Psoas muscle (tissue), 8 donors: ENCODE data around the gene SPECC1. TPM values are rescaled to one million over a fixed set of nuclear protein-coding genes. Genes with fewer than 3 reads are reported as not detected.

ENCODE experiments used
- ATAC-seq, 4 donors: fragments of 200-7000 bp; cut with Tn5 transposase; one replicate each; pipeline ENCODE4 v1.9.1; 2020; ENCODE audit warnings: moderate library complexity in 3 of 4, mild to moderate bottlenecking in 2 of 4
- DNase-seq, 2 donors: peaks; one replicate each; pipeline ENCODE4 v3.0.0-alpha.2; 2020
- H3K27ac ChIP-seq: fragments of 200-600 bp; one replicate; pipeline ENCODE4 v1.8.0; 2022
- H3K27me3 ChIP-seq, 3 donors: fragments of 200-600 bp in 1 of 3; one replicate each; pipeline versions ENCODE4 v1.6.1 to v1.8.0; 2013 to 2022; ENCODE audit warnings: low read length in 2 of 3, mild to moderate bottlenecking in 2 of 3, moderate library complexity in 1 of 3; ENCODE audit not compliant: insufficient read depth in 3 of 3
- H3K36me3 ChIP-seq, 2 donors: fragments of 200-600 bp in 1 of 2; one replicate each; pipeline versions ENCODE4 v1.6.1 to v1.8.0; 2013 to 2022; ENCODE audit warnings: low read depth in 1 of 2, mild to moderate bottlenecking in 1 of 2, moderate library complexity in 1 of 2; ENCODE audit not compliant: insufficient read depth in 1 of 2
- H3K4me1 ChIP-seq: fragments of 200-600 bp; one replicate; pipeline ENCODE4 v1.8.0; 2022
- H3K4me3 ChIP-seq: fragments of 200-600 bp; one replicate; pipeline ENCODE4 v1.8.0; 2022; ENCODE audit warnings: mild to moderate bottlenecking
- H3K9me3 ChIP-seq: fragments of 200-600 bp; one replicate; pipeline ENCODE4 v1.8.0; 2022
- WGBS, 3 donors: extraction: QIAGEN DNeasy Blood & Tissue Kit; methylation state at CpG; one replicate each; pipeline versions ENCODE4 v1.1.6 to v1.1.7; 2013; 5-methylcytosine and 5-hydroxymethylcytosine counted together
- intact Hi-C, 2 donors: fragments of 100-400 bp; cut with DNase I; formaldehyde crosslinking; loops; one replicate each; pipeline versions ENCODE4 v1.11.0 to v1.14.2; 2022
- polyA plus RNA-seq, 3 donors: library from polyadenylated mRNA; stranded (reverse); fragments of 200-250 nt; gene quantifications; one replicate each; pipeline ENCODE4 v1.2.3, GENCODE V29; 2013
- total RNA-seq, 4 donors: library from RNA; stranded (reverse); fragmentation: NEBNext Ultra II Directional in 2 of 4; extraction: Animal tissue kit (Norgen Biotek cat#: 25700) in 2 of 4; gene quantifications; one replicate each; pipeline versions ENCODE4 v1.2.1 to v1.2.4, GENCODE V29; 2021 to 2023
- TF ChIP-seq, protein P1 (sequence below): fragments of 200-600 bp; IDR thresholded peaks from one replicate; pipeline ENCODE4 v1.8.0; 2022; ENCODE audit warnings: antibody characterized with exemption
- donor health status: healthy with polysubstance abuse.
- donor health status: DM: no; HTN: no; CAD: no; lungs with moderate emphysema.
- donor health status: Bipolar disorder and iron deficiency.
- donor health status: healthy.
- donor health status: DM: yes; HTN: yes; CAD: no.
- donor health status: DM: no; HTN: no; CAD: no.
- donor health status: DM: no; HTN: no; CAD: no.
- donor health status: DM: yes; HTN: yes; CAD: no.

The SPECC1 gene
- total and polyA plus RNA-seq, 7 donors = 2.0 to 11.3 (median 4.7) TPM

DNA sequence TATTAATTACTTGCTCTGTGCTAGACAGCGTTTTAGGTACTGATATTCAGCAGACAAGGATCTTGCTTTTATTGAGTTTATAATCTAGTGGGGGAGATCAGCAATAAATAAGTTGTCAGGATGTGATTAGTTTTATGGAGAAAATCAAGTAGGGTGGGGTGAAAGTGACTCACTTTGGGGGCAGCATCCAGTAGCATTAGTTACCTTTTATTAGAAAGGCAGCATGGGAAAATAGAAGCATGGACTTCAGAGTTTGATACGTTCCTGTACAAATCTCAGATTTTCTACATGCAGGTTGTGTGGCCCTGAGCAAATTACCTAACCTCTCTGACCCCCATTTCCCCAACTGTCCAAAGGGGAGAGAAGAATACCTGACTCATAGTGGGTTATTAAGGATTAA is 42.5 kb downstream of the SPECC1 start:
- ATAC-seq (no peak), DNase-seq (no peak)
- intact Hi-C loops = no loop called here
- no peaks in the 10 kb centered on the region for H3K27me3 ChIP-seq
- no peaks in the 10 kb centered on the region for H3K36me3 ChIP-seq
- no peak overlapping the region for H3K27ac ChIP-seq
- 82 to 89% (median 87%) methylated on average over 2 of the region's 2 CpGs for WGBS, 3 donors
- no peak overlapping the region for H3K4me3 ChIP-seq
- no peaks in the 10 kb centered on the region for H3K9me3 ChIP-seq
- H3K4me1 ChIP-seq = no peaks in the 10 kb centered on the region
- TF ChIP-seq, protein P1, sequence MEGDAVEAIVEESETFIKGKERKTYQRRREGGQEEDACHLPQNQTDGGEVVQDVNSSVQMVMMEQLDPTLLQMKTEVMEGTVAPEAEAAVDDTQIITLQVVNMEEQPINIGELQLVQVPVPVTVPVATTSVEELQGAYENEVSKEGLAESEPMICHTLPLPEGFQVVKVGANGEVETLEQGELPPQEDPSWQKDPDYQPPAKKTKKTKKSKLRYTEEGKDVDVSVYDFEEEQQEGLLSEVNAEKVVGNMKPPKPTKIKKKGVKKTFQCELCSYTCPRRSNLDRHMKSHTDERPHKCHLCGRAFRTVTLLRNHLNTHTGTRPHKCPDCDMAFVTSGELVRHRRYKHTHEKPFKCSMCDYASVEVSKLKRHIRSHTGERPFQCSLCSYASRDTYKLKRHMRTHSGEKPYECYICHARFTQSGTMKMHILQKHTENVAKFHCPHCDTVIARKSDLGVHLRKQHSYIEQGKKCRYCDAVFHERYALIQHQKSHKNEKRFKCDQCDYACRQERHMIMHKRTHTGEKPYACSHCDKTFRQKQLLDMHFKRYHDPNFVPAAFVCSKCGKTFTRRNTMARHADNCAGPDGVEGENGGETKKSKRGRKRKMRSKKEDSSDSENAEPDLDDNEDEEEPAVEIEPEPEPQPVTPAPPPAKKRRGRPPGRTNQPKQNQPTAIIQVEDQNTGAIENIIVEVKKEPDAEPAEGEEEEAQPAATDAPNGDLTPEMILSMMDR = no peak

DNA sequence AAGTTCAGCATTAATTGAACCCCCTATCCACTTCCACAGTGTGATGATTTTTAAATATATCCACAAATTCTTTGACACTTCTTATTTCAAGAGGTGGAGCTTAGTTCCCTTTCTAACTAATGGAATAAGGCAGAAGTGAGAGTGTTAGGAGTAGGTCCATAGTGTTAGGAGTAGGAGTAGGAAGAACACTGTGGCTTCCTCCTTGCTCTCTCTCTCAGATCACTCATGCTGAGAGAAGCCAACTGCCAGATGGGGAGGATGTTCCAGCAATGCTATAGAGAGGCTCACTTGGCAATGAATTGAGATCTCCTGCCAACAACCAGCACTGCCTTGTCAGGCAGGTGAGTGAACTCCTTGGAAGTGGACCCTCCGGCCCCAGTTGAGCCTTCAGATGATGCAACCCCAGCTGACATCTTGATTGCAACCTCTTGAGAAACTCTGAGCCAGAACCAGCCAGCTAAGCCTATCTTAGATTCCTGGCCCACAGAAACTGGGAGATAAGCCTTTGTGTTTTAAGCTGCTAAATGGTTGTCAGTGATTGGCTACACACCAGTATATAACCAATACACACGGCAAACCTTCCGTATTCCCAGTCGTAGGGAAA is 44.3 kb downstream of the SPECC1 start:
- DNase-seq = no peak
- no peaks in the 10 kb centered on the region for H3K36me3 ChIP-seq
- 87 to 93% (median 93%) methylated on average over 4 of the region's 4 CpGs for WGBS, 3 donors
- no peaks in the 10 kb centered on the region for H3K9me3 ChIP-seq
- intact Hi-C loops = no loop called here
- H3K4me1 ChIP-seq = no peaks in the 10 kb centered on the region
- H3K27ac ChIP-seq = no peak overlapping the region
- no peak for ATAC-seq
- H3K27me3 ChIP-seq = no peaks in the 10 kb centered on the region
- H3K4me3 ChIP-seq = no peak overlapping the region
- TF ChIP-seq, protein P1 = no peak

DNA sequence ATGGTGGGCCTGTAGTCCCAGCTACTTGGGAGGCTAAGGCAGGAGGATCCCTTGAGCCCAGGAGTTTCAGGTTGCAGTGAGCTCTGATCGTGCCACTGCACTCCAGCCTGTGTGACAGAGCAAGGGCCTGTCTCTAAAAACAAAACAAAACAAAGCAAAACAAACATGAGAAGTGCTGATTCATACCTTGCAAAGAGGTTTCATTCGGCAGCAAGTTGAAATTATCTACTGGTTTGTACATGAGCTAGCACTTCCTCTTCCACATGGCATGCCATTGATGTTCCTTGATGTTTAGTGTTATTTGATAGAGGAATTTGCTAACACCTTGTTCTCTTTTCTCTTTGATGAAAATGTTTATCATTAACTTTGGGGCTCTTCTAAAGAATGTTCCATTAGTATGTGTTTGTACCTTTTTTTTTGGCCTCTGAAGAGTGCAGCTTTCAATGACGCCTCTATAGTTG is 50.6 kb downstream of the SPECC1 start:
- H3K4me3 ChIP-seq = no peak overlapping the region
- H3K27me3 ChIP-seq = no peaks in the 10 kb centered on the region
- ATAC-seq = no peak
- H3K36me3 ChIP-seq = no peaks in the 10 kb centered on the region
- no peaks in the 10 kb centered on the region for H3K4me1 ChIP-seq
- no peak for DNase-seq
- H3K27ac ChIP-seq = no peak overlapping the region
- TF ChIP-seq, protein P1 = no peak
- 60 to 74% (median 72%) methylated on average over 3 of the region's 3 CpGs for WGBS, 3 donors
- intact Hi-C loops = no loop called here
- no peaks in the 10 kb centered on the region for H3K9me3 ChIP-seq

DNA sequence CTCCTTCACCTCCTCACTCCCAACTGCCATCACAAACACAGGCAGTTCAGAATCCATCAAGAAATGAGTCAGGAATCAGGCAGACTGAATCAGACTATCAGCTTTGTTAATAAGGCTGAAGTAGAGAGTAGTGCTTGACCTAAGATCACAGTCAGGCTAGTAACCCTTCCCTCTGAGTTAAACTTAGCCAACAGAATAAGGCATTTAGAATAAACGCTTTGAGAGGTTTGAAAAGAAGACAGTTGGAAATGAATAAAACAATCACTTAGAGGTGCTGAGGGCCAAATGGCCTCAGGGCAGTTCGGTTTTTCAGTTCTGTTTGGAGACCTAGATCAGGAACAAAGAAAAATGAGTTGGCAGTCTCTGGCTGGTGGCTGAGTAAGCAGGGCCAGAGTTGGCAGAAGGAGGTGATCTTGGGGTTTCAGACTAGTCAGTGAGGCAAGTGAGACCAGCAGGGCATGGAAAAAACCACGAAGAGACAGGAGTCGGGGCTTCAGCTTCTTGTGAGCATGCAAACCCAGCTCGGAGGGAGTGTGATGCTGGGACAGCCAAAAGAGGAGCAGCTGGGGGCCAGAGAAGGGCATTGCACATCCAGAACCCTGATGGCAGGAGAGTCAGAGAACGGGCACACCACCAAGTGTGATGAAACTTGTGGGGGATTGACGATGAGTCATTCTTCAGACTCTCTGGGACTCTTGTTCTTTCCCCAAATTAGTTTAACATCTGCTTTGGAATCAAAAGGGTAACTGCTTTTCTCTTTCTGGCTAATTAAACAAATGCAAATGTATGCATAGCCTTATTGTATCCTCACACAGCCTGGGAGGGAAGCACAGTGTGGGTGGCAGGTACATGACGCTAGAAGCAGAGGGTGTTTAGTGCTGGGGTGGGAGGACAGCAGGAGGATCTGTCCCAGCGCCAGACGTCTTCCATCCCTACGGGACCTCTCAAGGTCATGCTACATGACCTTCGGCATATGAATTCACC is 54.8 kb downstream of the SPECC1 start:
- peak; percentile 89 to 90 for DNase-seq
- TF ChIP-seq, protein P1 = no peak
- peak; percentile 39 to 89 (median 76) for ATAC-seq
- WGBS, 3 donors = 14 to 30% (median 15%) methylated on average over 12 of the region's 12 CpGs
- H3K9me3 ChIP-seq = no peaks in the 10 kb centered on the region
- no peaks in the 10 kb centered on the region for H3K36me3 ChIP-seq
- no peak overlapping the region for H3K4me3 ChIP-seq
- intact Hi-C loops = no loop called here
- peak overlapping the region; percentile 61 for H3K27ac ChIP-seq
- no peaks in the 10 kb centered on the region for H3K4me1 ChIP-seq
- no peaks in the 10 kb centered on the region for H3K27me3 ChIP-seq
